Activated CD8-positive, alpha-beta memory T cell treated with anti-CD3 and anti-CD28 coated beads, Interleukin-2, amount 10 ng/mL, durations not matched to agents 7 days and 5 days (primary cell): Measurements from ENCODE around the gene ACVR2B. TPM values are rescaled to one million over a fixed set of nuclear protein-coding genes. Genes with fewer than 3 reads are reported as not detected.

Source experiments
- ATAC-seq: fragments of 150-1000 bp; cut with Tn5 transposase; one replicate; pipeline ENCODE4 v1.10.0; 2021; ENCODE audit warnings: moderate library complexity
- CTCF ChIA-PET: fragments of 350-600 bp; sonication (Branson Sonifier 250); formaldehyde crosslinking; loops from one replicate; lab custom pipeline; 2021; ENCODE audit warnings: antibody characterized with exemption; lab: Charles Lee
- DNase-seq: peaks from one replicate; pipeline ENCODE4 v3.0.0-alpha.2; 2020
- H3K27ac Mint-ChIP-seq: one replicate; pipeline ENCODE4 v1.8.0; 2021; ENCODE audit warnings: mild to moderate bottlenecking, mixed read lengths
- H3K27me3 Mint-ChIP-seq: one replicate; pipeline ENCODE4 v1.8.0; 2021; ENCODE audit warnings: mixed read lengths
- H3K36me3 Mint-ChIP-seq: one replicate; pipeline ENCODE4 v1.8.0; 2021; ENCODE audit warnings: mild to moderate bottlenecking, mixed read lengths
- H3K4me1 Mint-ChIP-seq: one replicate; pipeline ENCODE4 v1.8.0; 2021; ENCODE audit warnings: mixed read lengths
- H3K4me3 Mint-ChIP-seq: one replicate; pipeline ENCODE4 v1.8.0; 2021; ENCODE audit warnings: mild to moderate bottlenecking, moderate library complexity, mixed read lengths
- H3K9me3 Mint-ChIP-seq: one replicate; pipeline ENCODE4 v1.8.0; 2022; ENCODE audit warnings: low read depth, mixed read lengths
- total RNA-seq, 2 experiments: library from RNA; stranded (reverse); gene quantifications; one replicate each; pipeline ENCODE4 v1.2.3, GENCODE V29; 2021

ACVR2B gene
- total RNA-seq, 2 experiments from 2014 or later = 4.6 to 6.4 TPM

GRCh38 chr3:38532529-38532928 is 78.8 kb downstream of the ACVR2B start:
- H3K36me3 Mint-ChIP-seq = peaks cover 7% of the 10 kb centered on the region
- no peak for ATAC-seq
- no peaks in the 10 kb centered on the region for H3K27me3 Mint-ChIP-seq
- no peak overlapping the region for H3K27ac Mint-ChIP-seq
- no peak overlapping the region for H3K4me3 Mint-ChIP-seq
- no peak for DNase-seq
- H3K9me3 Mint-ChIP-seq = no peaks in the 10 kb centered on the region
- no peaks in the 10 kb centered on the region for H3K4me1 Mint-ChIP-seq
- CTCF ChIA-PET = interaction anchor here (1.4 kb wide), 1 partner anchor 11 kb away, joined by 3 read pairs; no protein-coding TSS in a partner anchor

GRCh38 chr3:38533285-38533976 is 79.7 kb downstream of the ACVR2B start:
- ATAC-seq (no peak), DNase-seq (no peak)
- Mint-ChIP-seq H3K4me3 (no peak overlapping the region), H3K27me3 (no peaks in the 10 kb centered on the region), H3K27ac (no peak overlapping the region), H3K4me1 (no peaks in the 10 kb centered on the region), H3K36me3 (peaks cover 7% of the 10 kb centered on the region), H3K9me3 (no peaks in the 10 kb centered on the region)
- CTCF ChIA-PET = interaction anchor here (1.4 to 1.6 kb wide), 2 partner anchors 12 kb away, joined by 3 to 7 read pairs; no protein-coding TSS in a partner anchor

DNA sequence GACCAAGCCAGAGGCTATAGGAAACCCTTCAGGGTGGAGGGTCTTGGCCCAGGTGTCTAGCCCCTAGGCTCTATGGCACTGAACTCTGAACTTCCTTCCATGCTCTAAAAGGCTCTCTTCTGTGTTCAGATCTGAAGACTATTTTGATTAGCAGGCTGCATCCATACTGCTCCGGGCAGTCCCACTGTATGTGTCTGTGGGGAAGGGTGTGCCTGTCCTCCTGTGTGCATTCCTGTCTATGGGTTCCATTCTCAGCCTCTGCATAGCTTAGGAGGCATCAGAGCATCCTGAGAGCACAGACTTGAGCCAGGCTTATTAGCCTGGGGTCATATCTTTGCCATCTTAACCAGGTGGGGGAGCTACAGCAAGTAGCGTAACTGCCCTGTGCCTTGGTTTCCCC is 80.5 kb downstream of the ACVR2B start:
- CTCF ChIA-PET = interaction anchor here (0.7 to 1.6 kb wide), 2 partner anchors 10 to 13 kb away, joined by 3 to 7 read pairs; no protein-coding TSS in a partner anchor
- no peaks in the 10 kb centered on the region for H3K9me3 Mint-ChIP-seq
- no peak overlapping the region for H3K4me3 Mint-ChIP-seq
- no peak for DNase-seq
- no peaks in the 10 kb centered on the region for H3K27me3 Mint-ChIP-seq
- no peaks in the 10 kb centered on the region for H3K4me1 Mint-ChIP-seq
- no peak for ATAC-seq
- H3K36me3 Mint-ChIP-seq = peaks cover 7% of the 10 kb centered on the region
- no peak overlapping the region for H3K27ac Mint-ChIP-seq

GRCh38 chr3:38534604-38535003 is 80.9 kb downstream of the ACVR2B start:
- no peaks in the 10 kb centered on the region for H3K9me3 Mint-ChIP-seq
- no peaks in the 10 kb centered on the region for H3K27me3 Mint-ChIP-seq
- no peak overlapping the region for H3K4me3 Mint-ChIP-seq
- no peak overlapping the region for H3K27ac Mint-ChIP-seq
- no peaks in the 10 kb centered on the region for H3K4me1 Mint-ChIP-seq
- ATAC-seq (no peak), DNase-seq (no peak)
- CTCF ChIA-PET = interaction anchor here (0.7 to 1.6 kb wide), 2 partner anchors 11 to 13 kb away, joined by 3 to 7 read pairs; no protein-coding TSS in a partner anchor
- H3K36me3 Mint-ChIP-seq = peaks cover 7% of the 10 kb centered on the region

GRCh38 chr3:38536671-38537070 is 83.0 kb downstream of the ACVR2B start:
- Mint-ChIP-seq H3K36me3 (peaks cover 7% of the 10 kb centered on the region), H3K27me3 (no peaks in the 10 kb centered on the region), H3K27ac (no peak overlapping the region), H3K4me1 (no peaks in the 10 kb centered on the region), H3K4me3 (no peak overlapping the region), H3K9me3 (no peaks in the 10 kb centered on the region)
- ATAC-seq (no peak), DNase-seq (no peak)
- CTCF ChIA-PET = interaction anchor here (1.0 kb wide), 1 partner anchor 15 kb away, joined by 4 read pairs; no protein-coding TSS in a partner anchor

DNA sequence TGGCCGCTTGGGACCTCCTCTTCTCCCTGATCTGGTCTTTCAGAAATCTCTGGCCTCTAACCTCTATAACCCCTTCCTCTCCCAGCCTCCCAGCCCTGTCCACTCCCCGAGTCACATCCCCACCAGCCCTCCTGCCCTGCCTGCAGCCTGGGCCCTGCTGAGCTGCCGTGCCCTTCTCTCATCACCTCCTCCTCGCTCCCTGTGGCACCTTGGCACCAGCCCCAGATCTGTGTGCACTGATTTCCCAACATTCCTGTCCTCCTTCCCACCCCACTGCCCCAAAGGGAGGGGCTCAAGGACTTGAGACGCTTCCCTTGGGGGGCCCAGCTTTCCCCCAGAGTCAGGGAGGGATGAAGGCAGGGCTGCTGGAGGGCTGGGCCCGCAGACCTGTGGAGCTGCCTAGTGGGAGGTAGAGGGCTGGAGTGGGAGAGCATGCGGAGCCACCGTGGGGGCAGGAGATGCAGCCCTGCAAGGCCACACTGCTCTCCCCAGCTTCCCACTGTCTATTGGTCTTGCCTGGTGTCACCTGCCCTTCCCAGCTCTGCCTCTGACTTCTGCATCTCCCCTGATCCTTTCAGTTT is 85.2 kb downstream of the ACVR2B start:
- H3K36me3 Mint-ChIP-seq = peaks cover 7% of the 10 kb centered on the region
- H3K4me3 Mint-ChIP-seq = no peak overlapping the region
- no peaks in the 10 kb centered on the region for H3K4me1 Mint-ChIP-seq
- no peak overlapping the region for H3K27ac Mint-ChIP-seq
- H3K27me3 Mint-ChIP-seq = no peaks in the 10 kb centered on the region
- H3K9me3 Mint-ChIP-seq = no peaks in the 10 kb centered on the region
- CTCF ChIA-PET = interaction anchor here (1.5 kb wide), 1 partner anchor 17 kb away, joined by 5 read pairs; no protein-coding TSS in a partner anchor
- ATAC-seq = no peak
- DNase-seq = no peak

- no peak for DNase-seq
- H3K27ac Mint-ChIP-seq = no peak overlapping the region
- no peaks in the 10 kb centered on the region for H3K4me1 Mint-ChIP-seq
- H3K9me3 Mint-ChIP-seq = no peaks in the 10 kb centered on the region
- H3K27me3 Mint-ChIP-seq = peaks cover 5% of the 10 kb centered on the region
- no peak overlapping the region for H3K4me3 Mint-ChIP-seq
- CTCF ChIA-PET = no interaction called here
- ATAC-seq = no peak
- no peaks in the 10 kb centered on the region for H3K36me3 Mint-ChIP-seq
Measured at GRCh38 chr3:38541806-38542205, 88.1 kb downstream of the ACVR2B start.

Other genes with a start within 250 kb of the ACVR2B start
- 1 to 10 TPM in 1 of 2 experiments, under 1 TPM in 1; 0.47 to 1.1 TPM for gene SLC22A13, start 188.1 kb upstream of the ACVR2B start, total RNA-seq
- gene SLC22A14, start 171.6 kb upstream of the ACVR2B start, total RNA-seq = not detected
- 1 to 10 TPM; 5.2 to 6.9 TPM for gene XYLB, start 107.1 kb upstream of the ACVR2B start, total RNA-seq
- gene EXOG, start 42.5 kb downstream of the ACVR2B start, total RNA-seq = 10 to 100 TPM; 19.7 to 23.8 TPM
- gene SCN5A, start 195.8 kb downstream of the ACVR2B start, total RNA-seq = not detected